HG02981 (cell line): ENCODE results near the gene PDE3B.
"Not testable (repeated sequence)": the region's sequence is repeated elsewhere in the genome, so short reads cannot be mapped to it uniquely, and the experiment has no call there.

Source experiments
- ATAC-seq: cut with Tn5 transposase; IDR thresholded peaks from one replicate; pipeline ENCODE4 v1.9.1; 2021; ENCODE audit warnings: mild to moderate bottlenecking, moderate library complexity; ENCODE audit not compliant: unreplicated experiment

Gene PDE3B

DNA sequence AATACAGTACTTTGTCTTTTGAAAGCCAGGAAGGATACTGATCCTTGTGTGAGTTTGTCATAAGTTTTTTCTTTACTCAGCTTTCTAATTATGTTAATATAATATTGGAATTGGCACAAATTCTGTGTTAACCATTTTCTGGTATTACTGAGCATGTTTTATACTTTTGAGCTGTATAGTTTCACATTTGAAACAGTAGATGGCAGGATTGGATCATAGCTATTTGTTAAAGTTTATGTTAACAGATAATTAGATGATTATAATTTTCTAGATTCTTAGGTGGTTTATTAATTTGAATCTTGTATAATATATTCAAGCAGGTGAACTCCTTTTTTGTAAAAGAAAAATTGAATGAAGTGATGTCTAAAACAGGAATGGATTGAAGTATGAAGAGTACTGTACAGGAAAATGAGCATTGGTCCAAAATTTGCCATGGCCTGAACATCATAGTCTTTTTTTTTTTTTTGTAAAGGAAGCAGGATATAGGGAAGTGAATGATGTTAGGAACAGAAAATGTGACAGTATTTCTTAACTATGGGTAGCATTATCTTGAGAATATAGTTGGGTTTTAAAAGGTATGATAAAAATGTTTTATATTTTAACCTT is 146.4 kb downstream of the PDE3B start:
- ATAC-seq = peak; percentile 53

DNA sequence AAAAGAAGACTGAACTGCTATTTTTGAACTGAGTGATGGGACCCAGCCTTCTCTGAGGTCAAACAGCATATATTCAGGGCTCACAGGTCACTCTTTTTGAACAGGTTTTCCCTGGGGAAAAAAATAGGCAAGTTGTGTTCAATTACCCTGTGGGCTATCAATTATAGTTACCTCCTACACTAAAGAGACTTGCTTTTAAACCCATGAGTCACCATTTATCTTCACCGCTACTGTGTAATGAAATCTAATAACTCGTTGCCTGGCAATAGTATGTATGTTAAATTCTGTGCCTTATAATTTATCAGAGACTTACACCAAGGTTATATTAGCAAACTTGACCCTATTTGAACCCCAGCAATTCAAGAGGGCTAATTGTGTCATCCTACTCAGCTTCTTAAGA is 149.9 kb downstream of the PDE3B start:
- no peak for ATAC-seq

DNA sequence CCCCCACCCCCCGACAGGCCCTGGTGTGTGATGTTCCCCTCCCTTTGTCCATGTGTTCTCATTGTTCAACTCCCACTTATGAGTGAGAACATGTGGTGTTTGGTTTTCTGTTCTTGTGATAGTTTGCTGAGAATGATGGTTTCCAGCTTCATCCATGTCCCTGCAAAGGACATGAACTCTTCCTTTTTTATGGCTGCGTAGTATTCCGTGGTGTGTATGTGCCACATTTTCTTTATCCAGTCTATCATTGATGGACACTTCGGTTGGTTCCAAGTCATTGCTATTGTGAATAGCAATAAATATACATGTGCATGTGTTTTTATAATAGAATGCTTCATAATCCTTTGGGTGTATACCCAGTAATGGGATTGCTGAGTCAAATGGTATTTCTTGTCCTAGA is 152.4 kb downstream of the PDE3B start:
- not testable (repeated sequence) for ATAC-seq

DNA sequence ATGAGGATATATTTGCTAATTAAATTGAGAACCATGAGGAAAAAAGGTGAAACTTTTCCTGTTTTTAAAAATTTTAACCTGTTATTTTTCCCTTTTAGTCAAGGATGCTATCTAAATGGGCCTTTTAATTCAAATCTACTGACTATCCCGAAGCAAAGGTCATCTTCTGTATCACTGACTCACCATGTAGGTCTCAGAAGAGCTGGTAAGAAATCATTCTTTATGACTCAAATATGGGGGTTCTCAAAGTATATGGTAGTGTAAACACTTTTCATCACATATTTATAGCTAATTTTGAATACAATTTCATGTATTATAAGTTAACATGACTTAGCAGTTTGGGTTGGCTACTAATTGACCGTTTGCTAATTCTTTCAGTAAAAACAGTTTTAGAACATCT is 160.2 kb downstream of the PDE3B start:
- no peak for ATAC-seq

DNA sequence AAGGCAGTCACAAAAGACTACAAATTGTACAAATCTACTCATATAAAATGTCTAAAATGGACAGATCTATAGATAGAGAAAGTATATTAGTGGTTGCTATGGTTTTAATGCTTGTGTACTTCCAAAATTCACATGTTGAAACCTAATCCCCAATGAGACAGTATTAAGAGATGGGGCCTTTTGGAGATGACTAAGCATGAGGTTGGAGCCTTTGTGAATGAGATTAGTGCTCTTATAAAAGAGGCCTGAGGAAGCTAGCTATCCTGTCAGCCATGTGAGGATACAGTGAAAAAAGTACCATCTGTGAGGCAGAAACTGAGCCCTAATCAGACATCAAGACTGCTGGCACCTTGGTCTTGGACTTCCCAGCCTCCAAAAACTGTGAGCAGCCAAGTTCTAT is 165.9 kb downstream of the PDE3B start:
- ATAC-seq = no peak

DNA sequence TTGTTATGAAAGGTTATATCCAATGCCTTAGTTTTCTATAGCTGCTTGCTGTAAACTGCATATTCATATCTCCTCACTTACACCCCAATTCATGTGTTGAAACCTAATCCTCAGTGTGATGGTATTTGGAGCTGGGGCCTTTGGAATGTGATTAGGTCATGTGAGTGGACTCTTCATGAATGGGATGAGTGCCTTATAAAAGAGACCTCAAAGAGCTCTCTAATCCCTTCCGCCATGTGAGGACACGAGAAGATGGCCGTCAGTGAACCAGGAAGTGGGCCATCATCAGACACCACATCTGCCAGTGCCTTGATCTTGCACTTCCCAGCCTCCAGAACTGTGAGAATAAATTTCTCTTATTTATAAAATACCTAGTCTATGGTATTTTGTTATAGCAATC is 169.2 kb downstream of the PDE3B start:
- no peak for ATAC-seq

DNA sequence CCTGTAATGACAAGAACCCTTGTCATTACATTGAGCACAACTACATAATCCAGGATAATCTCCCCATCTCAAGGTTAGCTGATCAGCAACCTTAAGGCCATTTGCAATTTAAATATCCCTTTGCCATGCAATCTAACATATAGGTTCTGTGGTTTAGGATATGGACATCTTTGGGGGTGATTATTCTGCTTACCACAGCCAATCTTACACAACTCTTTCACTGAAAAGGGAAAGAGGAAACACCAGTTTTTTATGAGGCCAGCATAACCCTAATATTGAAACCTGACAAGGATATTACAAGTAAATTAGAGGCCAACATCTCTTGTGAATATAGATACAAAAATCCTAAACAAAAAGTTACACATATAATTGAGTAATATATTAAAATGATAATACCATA is 169.9 kb downstream of the PDE3B start:
- ATAC-seq = no peak

DNA sequence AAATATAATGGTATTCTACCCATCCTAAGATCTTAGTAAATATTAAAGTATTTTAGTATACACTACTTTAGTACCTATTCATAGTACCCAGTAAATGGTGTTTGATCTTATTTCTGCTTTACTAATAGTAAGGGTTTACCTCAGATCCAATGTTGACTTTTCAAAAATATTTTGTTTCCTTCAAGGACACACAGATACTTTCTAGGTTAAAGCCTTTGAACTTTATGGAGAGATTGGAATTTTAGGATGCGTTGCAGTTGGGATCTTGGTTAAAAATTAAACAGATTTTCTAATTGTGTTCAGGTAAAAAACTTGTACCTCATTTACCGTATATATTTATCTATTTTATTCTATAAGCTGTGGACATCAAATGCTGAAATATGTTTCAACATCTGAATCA is 175.2 kb downstream of the PDE3B start:
- ATAC-seq = no peak

DNA sequence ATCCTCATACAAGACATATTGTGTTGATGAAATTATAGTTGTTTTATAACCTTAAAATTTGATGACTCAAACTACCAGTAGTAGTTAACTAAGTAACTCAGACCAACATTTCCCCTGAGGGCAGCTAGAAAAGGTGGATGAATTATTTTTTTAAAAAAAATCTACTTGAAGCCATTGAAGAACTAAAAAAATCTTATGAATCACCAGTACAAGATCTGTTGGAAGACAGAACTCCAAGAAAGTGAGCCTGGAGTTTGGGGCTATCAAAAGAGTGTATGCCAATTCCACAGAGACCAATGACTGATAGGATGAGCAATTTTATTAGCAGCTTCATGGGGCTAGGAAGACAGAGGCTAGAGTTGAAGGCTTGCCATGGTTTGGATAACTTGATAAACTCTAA is 176.0 kb downstream of the PDE3B start:
- ATAC-seq = no peak

DNA sequence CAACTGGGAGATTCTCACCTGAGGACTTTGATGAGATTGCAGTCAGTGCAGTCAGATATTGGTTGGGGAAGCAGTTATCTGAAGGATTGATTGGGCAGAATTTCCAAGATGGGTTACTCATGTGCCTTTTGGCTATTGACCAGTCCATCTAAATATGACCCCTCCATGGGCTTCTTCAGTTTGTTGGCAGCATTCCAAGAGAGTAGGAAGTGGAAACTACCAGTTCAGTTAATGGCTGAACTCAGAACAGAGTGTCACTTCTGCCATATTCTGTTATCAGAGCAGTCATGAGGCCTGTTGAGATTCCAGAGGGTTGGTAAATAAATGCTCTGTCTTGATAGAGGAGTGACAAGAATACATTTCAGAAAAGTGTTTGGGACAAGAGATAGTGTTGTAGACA is 177.4 kb downstream of the PDE3B start:
- ATAC-seq = no peak

DNA sequence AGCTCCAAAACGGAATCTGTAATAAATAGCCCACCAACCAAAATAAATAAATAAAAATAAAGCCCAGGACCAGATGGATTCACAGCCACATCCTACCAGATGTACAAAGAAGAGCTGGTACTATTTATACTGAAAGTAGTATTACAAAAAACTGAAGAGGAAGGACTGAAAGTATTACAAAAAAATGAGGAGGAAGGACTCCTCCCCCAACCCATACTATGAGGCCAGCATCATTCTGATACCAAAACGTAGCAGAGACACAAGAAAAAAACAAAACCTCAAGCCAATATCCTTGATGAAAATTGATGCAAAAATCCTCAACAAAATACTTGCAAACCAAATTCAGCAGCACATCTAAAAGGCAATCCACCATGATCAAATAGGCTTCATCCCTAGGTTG is 183.0 kb downstream of the PDE3B start:
- no peak for ATAC-seq

DNA sequence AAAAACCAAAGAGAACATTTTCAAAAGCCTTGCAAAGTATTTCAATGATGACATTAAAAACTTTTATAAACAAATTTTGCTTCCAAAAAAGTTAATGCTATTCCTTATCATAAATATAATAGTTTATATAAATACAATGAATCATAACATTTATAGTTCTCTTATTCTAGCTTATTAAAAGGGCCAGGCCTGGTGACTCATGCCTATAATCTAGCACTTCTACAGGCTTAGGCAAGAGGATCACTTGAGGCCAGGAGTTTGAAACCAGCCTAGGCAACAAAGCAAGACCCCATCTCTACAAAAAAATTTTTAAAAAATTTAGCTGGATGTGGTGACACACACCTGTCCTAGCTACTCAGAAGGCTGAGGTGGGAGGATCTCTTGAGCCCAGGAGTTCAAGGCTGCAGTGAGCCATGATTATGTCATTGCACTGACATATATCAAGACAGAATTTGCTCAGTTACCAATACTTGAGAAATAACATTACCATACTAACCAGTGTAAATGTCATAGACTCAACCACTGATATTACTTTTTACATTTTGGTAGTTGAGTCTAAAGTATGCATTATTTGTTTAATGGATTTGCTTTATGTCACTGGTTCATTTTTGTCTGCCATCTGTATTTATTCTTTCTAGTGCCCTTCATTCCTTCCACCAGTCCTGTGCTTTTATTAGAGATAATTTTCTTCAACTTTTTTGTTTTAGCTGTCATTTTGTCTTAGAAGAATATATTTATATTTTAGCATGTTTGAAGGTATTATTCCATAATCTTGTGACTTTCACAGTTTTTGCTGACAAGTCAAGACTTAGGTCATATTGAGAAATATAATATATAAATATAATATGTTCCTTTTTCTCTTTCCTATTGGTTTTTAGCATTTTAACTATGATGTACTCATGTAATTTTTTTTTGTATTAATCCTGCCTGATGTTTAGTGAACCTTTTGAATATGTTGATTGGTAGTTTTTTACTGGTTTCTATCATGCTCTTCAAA is 192.2 kb downstream of the PDE3B start:
- ATAC-seq = no peak

DNA sequence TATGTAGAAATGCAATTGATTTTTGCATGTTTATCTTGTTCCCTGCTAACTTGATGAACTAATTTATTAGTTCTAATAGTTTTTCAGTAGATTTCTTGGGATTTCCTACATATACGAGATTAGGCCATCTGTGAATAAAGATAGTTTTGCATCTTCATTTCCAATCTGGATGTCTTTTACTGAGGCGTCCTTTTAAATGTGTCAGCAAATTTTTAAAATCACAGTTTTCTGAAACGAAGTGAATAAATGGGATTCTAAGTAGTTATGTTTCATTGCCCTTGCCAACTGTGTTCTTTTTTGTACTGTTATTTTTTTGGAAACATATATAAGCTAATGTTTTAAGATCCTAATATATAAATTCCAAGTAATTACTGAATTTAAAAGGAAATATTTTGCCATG is 198.4 kb downstream of the PDE3B start:
- ATAC-seq = no peak

DNA sequence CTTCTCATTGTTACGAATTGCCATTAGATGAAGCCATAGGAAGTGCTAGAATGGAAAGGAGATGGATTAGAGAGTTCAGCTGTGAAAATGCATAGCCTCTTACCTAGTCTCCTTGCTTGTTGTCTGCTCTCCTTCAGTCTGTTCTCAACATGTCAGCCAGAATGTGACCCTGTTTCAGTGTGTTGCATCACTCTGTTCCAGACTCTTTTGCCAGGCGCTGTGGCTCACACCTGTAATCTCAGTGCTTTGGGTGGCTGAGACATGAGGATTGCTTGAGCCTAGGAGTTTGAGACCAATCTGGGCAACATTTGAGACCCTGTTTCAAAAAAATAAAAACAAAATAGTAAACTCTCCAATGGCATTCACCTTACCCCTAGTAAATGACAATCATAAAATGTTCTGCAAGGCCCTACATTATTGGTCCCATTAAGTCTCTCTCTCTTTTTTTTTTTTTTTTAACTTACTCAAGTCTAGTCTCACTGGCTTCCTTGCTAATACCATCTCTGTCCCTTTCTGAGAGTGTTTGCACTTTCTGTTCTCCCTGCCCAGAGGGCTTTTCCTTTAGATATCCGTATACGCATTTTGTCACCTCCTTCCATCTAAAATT is 209.1 kb downstream of the PDE3B start:
- no peak for ATAC-seq

DNA sequence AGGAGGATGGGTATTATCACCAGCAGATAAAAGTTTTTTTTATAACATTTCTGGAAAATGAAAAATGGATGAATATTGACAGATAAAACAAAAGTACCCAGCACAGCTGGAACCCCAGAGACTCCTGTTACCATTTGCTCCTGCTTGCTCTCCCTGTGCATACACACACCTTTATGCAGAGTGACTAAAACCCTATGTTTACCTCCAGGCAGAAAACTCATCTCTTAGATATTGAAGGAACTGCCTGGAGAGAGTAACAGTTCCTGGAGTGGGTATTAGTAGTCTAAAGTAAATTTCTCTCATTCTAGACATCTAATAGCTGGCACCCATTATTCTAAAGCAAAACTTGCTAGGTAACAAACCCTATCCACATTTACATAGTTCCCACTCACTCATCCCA is 210.5 kb downstream of the PDE3B start:
- no peak for ATAC-seq

DNA sequence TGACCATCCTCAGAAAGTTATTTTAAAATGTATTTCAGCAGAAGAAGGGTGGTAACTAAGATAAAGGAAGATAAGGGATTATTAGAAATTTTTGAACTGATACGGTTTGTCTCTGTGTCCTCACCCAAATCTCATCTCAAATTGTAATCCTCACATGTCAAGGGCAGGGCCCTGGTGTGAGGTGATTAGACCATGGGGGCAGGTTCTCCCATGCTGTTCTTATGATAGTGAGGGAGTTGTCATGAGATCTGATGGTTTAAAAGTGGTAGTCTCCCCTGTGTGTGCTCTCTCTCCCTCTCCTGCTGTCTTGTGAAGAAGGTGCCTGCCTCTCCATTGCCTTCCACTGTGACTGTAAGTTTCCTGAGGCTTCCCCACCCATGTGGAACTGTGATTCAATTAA is 212.3 kb downstream of the PDE3B start:
- ATAC-seq = no peak

DNA sequence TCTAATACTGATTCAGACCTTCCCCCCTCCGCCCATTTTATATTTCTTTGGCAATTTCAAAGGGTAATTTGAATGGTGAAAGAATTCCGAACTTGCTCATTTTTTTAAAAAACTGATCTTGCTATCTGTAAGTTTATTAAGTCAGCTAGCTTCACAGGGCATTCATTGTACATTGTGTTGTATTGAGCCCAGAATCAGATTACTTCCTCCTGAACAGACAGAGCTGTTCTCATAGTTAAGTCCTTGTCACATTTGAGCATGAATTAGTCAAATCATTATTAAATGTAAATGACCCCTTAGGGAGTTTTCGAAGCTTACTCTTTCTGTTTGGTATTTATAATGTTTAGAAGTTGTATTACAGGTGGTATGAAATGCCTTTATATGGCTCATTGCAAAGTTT is 214.0 kb downstream of the PDE3B start:
- no peak for ATAC-seq

DNA sequence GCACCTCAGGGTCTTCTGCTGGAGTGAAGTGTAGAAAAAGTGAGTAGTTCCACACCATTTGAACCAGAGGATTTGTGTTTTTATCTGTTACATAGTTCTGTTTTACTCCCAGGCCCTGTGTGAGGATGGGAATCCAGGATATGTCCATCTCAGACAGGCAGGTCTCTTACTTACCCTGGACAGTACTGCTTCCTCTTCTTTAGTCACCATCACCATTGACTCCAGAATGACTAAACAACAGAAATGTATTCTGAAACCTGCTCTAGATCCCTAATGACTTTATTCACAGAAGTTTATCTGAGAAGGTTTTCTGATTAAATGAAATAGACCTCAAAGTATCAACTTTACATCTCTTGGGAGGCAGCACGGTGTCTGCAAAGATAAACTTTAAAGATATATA is 214.8 kb downstream of the PDE3B start:
- ATAC-seq = no peak

DNA sequence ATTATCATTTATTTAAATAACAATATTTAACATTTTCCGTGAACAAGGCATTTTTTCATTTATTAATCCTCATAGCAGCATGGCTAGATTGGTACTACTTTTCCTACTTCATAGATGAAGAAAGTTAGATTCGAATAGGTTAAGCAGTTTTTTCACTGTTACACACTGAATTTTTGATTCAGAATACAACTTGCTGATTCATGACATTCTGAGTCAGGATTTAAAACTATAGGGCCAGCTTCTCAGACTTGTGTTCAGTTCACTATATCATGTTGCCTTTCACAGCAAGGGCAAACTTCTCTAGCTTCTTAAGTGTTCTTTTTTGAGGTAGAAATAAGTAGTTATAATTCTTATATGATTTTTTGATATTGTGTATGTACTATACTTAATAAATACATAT is 216.9 kb downstream of the PDE3B start:
- no peak for ATAC-seq

DNA sequence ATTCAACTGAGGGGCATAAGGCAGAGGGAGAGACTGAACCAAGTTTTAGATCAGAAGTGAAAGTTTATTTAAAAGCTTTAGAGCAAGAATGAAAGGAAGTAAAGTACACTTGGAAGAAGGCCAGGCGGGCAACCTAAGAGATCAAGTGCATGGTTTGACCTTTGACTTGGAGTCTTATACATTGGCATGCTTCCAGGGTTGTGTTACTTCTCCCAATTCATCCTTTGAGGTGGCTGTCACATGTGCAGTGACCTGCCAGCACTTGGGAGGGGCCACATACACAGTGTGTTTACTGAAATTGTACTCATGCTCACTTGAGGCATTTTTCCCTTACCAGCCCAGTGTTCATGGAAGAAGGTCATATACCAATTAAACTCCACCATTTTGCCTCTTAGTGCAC is 218.1 kb downstream of the PDE3B start:
- ATAC-seq = no peak

DNA sequence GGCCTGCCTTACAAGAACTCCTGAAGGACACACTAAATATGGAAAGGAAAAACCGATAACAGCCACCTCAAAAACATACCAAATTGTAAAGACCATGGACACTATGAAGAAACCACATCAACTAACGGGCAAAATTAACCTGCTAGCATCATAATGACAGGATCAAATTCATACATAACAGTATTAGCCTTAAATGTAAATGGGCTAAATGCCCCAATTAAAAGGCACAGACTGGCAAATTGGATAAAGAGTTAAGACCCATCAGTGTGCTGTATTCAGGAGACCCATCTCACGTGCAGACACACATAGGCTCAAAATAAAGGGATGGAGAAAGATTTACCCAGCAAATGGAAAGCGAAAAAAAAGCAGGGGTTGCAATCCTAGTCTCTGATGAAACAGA is 220.2 kb downstream of the PDE3B start:
- not testable (repeated sequence) for ATAC-seq

DNA sequence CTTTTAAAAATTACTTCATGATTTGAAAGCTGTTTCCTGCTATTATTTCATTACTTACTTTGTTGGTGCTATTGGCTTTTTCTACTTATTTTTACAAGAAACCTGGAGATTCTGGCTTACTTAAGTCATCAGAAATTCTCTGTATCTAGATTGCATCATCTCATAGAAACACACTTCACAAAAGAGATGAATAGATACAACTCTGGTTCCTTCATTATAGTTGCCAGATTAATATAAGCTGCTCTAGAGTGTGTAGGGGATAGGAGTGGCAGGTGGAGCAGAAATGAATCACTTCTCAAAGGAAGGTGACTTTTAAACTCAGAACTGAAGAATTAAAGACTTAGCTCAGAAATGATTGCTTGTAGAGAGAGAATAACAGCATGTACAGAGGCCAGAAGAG is 228.4 kb downstream of the PDE3B start:
- ATAC-seq = no peak
